Activated CD8-positive, alpha-beta T cell treated with anti-CD3 and anti-CD28 coated beads, Interleukin-2, amount 10 ng/mL, durations not matched to agents 7 days and 5 days (primary cell): ENCODE measurements around the gene TRIM77. TPM values are rescaled to one million over a fixed set of nuclear protein-coding genes. Genes with fewer than 3 reads are reported as not detected.
"Not testable (repeated sequence)": the region's sequence is repeated elsewhere in the genome, so short reads cannot be mapped to it uniquely, and the experiment has no call there.

Source experiments
- ATAC-seq: fragments of 150-1000 bp; cut with Tn5 transposase; one replicate; pipeline ENCODE4 v1.10.0; 2021; ENCODE audit warnings: moderate library complexity
- CTCF ChIA-PET: fragments of 350-600 bp; sonication (Branson Sonifier 250); formaldehyde crosslinking; loops from one replicate; lab custom pipeline; 2021; ENCODE audit warnings: antibody characterized with exemption; lab: Charles Lee
- POLR2A ChIA-PET: fragments of 350-600 bp; sonication (Branson Sonifier 250); formaldehyde crosslinking; loops from one replicate; lab custom pipeline; 2021; ENCODE audit warnings: antibody characterized with exemption; lab: Charles Lee
- DNase-seq: peaks from one replicate; pipeline ENCODE4 v3.0.0-alpha.2; 2020
- H3K27ac Mint-ChIP-seq: one replicate; pipeline ENCODE4 v1.8.0; 2021; ENCODE audit warnings: mild to moderate bottlenecking, mixed read lengths
- H3K27me3 Mint-ChIP-seq: one replicate; pipeline ENCODE4 v1.8.0; 2021; ENCODE audit warnings: low read depth, mixed read lengths
- H3K36me3 Mint-ChIP-seq: one replicate; pipeline ENCODE4 v1.8.0; 2021; ENCODE audit warnings: low read depth, mixed read lengths
- H3K4me1 Mint-ChIP-seq: one replicate; pipeline ENCODE4 v1.8.0; 2021; ENCODE audit warnings: low read depth, mixed read lengths
- H3K4me3 Mint-ChIP-seq: one replicate; pipeline ENCODE4 v1.8.0; 2021; ENCODE audit warnings: mild to moderate bottlenecking, mixed read lengths
- H3K9me3 Mint-ChIP-seq: one replicate; pipeline ENCODE4 v1.8.0; 2022; ENCODE audit warnings: mixed read lengths; ENCODE audit not compliant: insufficient read depth
- total RNA-seq, 2 experiments: library from RNA; stranded (reverse); gene quantifications; one replicate each; pipeline ENCODE4 v1.2.3, GENCODE V29; 2021

The TRIM77 gene
- not detected for total RNA-seq

DNA sequence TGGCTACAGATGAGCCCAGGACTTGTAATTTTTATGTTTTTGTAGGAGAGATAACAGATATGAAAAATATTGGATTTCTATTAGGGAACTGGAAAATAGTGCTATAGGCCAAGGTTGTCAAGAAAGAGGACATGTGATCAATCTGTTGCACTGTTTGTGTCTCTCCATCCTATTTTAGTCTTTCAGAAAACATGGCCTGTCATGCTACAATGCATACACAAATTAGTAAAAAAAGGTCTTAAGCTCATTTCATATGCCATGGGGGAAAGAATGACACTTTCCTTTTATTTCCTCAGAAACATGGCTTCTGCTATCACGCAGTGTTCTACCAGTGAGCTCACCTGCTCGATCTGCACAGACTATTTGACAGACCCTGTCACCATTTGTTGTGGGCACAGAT is at the start of gene TRIM77:
Gene TRIM77 (plus strand): TSS at position 301 of the 400 bp plus-strand sequence. CDS start 0 bp downstream, at position 301.
- H3K9me3 Mint-ChIP-seq, H3K27ac Mint-ChIP-seq, CTCF ChIA-PET, ATAC-seq, H3K36me3 Mint-ChIP-seq, H3K4me3 Mint-ChIP-seq, DNase-seq, H3K4me1 Mint-ChIP-seq, H3K27me3 Mint-ChIP-seq, POLR2A ChIA-PET: not testable (repeated sequence)

DNA sequence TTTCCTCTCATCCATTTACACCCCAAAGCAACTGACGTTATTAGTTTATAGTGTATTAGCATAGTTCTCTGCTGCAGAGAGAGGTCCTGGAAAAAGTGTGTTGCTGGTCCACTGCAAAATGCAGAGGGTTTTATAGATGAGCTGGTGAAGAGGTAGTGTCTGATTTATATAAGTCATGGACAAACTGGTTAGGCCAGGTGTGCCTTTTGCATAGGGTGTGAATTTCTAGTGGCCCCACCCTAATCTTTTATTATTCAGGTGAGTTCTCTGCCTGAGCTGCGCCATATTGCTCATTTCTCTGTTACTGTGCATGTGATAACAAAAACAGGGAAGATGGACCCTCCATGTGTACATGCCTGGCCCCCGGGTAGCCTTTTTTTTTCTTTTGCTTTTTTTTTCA is 43.1 kb upstream of the TRIM77 start:
- H3K4me3 Mint-ChIP-seq = no peak overlapping the region
- H3K27ac Mint-ChIP-seq = no peak overlapping the region
- ChIA-PET POLR2A (no interaction called here), CTCF (no interaction called here)
- H3K9me3 Mint-ChIP-seq = no peaks in the 10 kb centered on the region
- H3K4me1 Mint-ChIP-seq = no peaks in the 10 kb centered on the region
- H3K36me3 Mint-ChIP-seq = no peaks in the 10 kb centered on the region
- no peak for ATAC-seq
- no peak for DNase-seq
- no peaks in the 10 kb centered on the region for H3K27me3 Mint-ChIP-seq

GRCh38 chr11:89668158-89668557 is 41.9 kb upstream of the TRIM77 start:
- H3K36me3 Mint-ChIP-seq, CTCF ChIA-PET: not testable (repeated sequence)

GRCh38 chr11:89669586-89669985 is 40.5 kb upstream of the TRIM77 start:
- CTCF ChIA-PET, H3K4me3 Mint-ChIP-seq, H3K27me3 Mint-ChIP-seq, DNase-seq, H3K9me3 Mint-ChIP-seq, H3K36me3 Mint-ChIP-seq, H3K27ac Mint-ChIP-seq, H3K4me1 Mint-ChIP-seq, ATAC-seq, POLR2A ChIA-PET: not testable (repeated sequence)

More at GRCh38 chr11:89668158-89668557, 41.9 kb upstream of the TRIM77 start:
- H3K4me1 Mint-ChIP-seq, H3K9me3 Mint-ChIP-seq, H3K27me3 Mint-ChIP-seq, ATAC-seq, H3K27ac Mint-ChIP-seq, DNase-seq, H3K4me3 Mint-ChIP-seq, POLR2A ChIA-PET: not testable (repeated sequence)

DNA sequence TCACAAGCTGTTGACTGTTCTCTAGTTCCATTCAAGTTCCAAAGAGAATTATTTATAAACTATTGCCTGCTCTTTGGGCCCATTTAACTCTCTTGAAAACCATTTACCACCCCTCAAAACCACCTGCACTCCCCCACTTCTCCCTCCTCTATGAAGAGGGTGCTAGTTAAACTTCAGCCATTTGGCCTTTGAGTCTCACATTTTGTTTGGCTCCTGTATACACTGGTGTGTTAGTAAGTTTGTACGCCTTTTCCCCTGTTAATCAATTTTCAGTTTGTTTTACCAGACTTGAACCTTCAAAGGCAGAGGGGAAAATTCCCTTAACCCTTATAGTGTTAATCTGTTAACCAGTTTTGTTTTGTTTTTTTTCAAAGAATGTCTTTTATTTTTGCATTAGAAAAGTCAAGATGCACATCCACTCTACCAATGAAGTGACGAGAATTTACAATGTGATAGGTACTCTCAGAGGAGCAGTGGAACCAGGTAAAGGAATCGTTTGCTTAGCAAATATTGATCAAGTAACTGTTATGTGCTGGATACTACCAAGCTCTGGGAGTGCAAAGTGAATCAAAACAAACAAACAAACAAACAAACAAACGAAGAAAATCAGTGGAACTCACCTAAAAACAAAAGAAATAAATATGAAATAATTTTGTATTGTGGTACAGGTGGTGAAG is 40.0 kb upstream of the TRIM77 start:
- DNase-seq, CTCF ChIA-PET, ATAC-seq, H3K4me3 Mint-ChIP-seq, H3K4me1 Mint-ChIP-seq, H3K27ac Mint-ChIP-seq, H3K9me3 Mint-ChIP-seq, POLR2A ChIA-PET, H3K36me3 Mint-ChIP-seq, H3K27me3 Mint-ChIP-seq: not testable (repeated sequence)

- ATAC-seq, DNase-seq, H3K9me3 Mint-ChIP-seq, H3K27me3 Mint-ChIP-seq, H3K36me3 Mint-ChIP-seq, H3K4me3 Mint-ChIP-seq, H3K27ac Mint-ChIP-seq, POLR2A ChIA-PET, H3K4me1 Mint-ChIP-seq, CTCF ChIA-PET: not testable (repeated sequence)
These were observed 37.6 kb upstream of the TRIM77 start for GRCh38 chr11:89672547-89672946.

- H3K4me1 Mint-ChIP-seq, ATAC-seq, H3K36me3 Mint-ChIP-seq, DNase-seq, POLR2A ChIA-PET, H3K9me3 Mint-ChIP-seq, CTCF ChIA-PET, H3K27ac Mint-ChIP-seq, H3K4me3 Mint-ChIP-seq, H3K27me3 Mint-ChIP-seq: not testable (repeated sequence)
These were observed 36.7 kb upstream of the TRIM77 start for GRCh38 chr11:89673380-89673779.

GRCh38 chr11:89675383-89675782 is 34.7 kb upstream of the TRIM77 start:
- DNase-seq, H3K4me1 Mint-ChIP-seq, H3K36me3 Mint-ChIP-seq, CTCF ChIA-PET, H3K4me3 Mint-ChIP-seq, ATAC-seq, POLR2A ChIA-PET, H3K9me3 Mint-ChIP-seq, H3K27ac Mint-ChIP-seq, H3K27me3 Mint-ChIP-seq: not testable (repeated sequence)

GRCh38 chr11:89675948-89676347 is 34.2 kb upstream of the TRIM77 start:
- DNase-seq, H3K36me3 Mint-ChIP-seq, H3K27ac Mint-ChIP-seq, H3K27me3 Mint-ChIP-seq, H3K9me3 Mint-ChIP-seq, CTCF ChIA-PET, ATAC-seq, H3K4me3 Mint-ChIP-seq, POLR2A ChIA-PET, H3K4me1 Mint-ChIP-seq: not testable (repeated sequence)

- DNase-seq, H3K27me3 Mint-ChIP-seq, POLR2A ChIA-PET, H3K36me3 Mint-ChIP-seq, H3K27ac Mint-ChIP-seq, H3K9me3 Mint-ChIP-seq, H3K4me3 Mint-ChIP-seq, CTCF ChIA-PET, ATAC-seq, H3K4me1 Mint-ChIP-seq: not testable (repeated sequence)
These were observed 3.0 kb upstream of the TRIM77 start for GRCh38 chr11:89707080-89707479.

- CTCF ChIA-PET, H3K36me3 Mint-ChIP-seq, H3K4me1 Mint-ChIP-seq, H3K9me3 Mint-ChIP-seq, H3K27me3 Mint-ChIP-seq, ATAC-seq, POLR2A ChIA-PET, H3K27ac Mint-ChIP-seq, H3K4me3 Mint-ChIP-seq, DNase-seq: not testable (repeated sequence)
These were observed 14.9 kb downstream of the TRIM77 start for GRCh38 chr11:89724866-89725498.

DNA sequence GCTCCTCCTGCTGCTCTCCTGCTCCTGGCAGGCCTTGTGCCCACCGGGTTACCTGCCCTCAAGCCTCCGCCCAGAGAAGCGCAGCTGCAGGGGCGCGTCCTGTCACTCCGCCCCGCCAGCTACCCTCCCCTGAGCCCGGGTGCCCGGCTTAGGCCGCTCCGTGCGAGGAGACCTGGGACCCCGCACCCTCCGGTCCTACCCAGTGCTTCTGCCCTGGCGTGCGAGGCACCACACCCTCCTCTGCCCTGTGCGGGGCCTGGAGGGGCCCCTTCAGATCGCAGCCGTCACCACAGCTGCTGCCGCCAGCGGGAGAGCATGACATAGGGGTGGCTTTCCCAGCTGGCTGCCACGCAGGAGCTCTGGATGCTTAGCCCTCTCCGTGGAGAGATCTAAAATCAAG is 20.1 kb downstream of the TRIM77 start:
- ATAC-seq, POLR2A ChIA-PET, DNase-seq, H3K36me3 Mint-ChIP-seq, H3K4me1 Mint-ChIP-seq, CTCF ChIA-PET, H3K27me3 Mint-ChIP-seq, H3K4me3 Mint-ChIP-seq, H3K27ac Mint-ChIP-seq, H3K9me3 Mint-ChIP-seq: not testable (repeated sequence)
